Transverse colon (tissue), 4 donors: Measurements from ENCODE around the gene OR8K3.

Experiments used
- POLR2A ChIP-seq: fragments of 450-650 bp; IDR thresholded peaks from one replicate; pipeline ENCODE4 v1.6.1; 2016; ENCODE audit warnings: antibody characterized with exemption, mild to moderate bottlenecking, moderate library complexity
- POLR2AphosphoS5 ChIP-seq, 3 donors: sonication (generic); formaldehyde crosslinking; IDR thresholded peaks; one replicate each; pipeline ENCODE4 v1.6.1; 2016; ENCODE audit warnings: antibody characterized with exemption in 3 of 3
- TF ChIP-seq, protein P1 (sequence below), 5 experiments: fragments of 200-600 bp in 3 of 5; fragments of 450-650 bp in 2 of 5; sonication (generic) in 3 of 5; IDR thresholded peaks; 1 replicate in 2 of 5; 2 replicates in 3 of 5; pipeline ENCODE4 v1.5.1; 2016 to 2017; ENCODE audit warnings: antibody characterized with exemption in 5 of 5, inconsistent platforms in 3 of 5, mild to moderate bottlenecking in 2 of 5, moderate library complexity in 1 of 5

DNA sequence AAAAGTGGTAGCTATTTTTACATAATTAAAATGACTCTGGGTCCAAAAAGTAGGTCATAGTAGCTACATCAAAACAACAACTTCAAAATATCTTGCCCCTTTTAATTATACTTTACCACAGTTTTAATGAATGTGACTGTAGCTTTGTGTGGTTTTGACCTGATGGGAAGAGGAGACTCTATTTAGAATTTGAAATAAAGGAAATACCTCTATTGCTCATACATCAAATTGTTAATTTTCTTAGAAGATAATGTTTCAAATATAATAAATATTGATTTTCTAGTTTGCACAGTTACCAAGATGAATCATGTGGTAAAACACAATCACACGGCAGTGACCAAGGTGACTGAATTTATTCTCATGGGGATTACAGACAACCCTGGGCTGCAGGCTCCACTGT, 30.8 kb downstream of the OR8K3 start, which contains the start of gene OR8K1:
- TF ChIP-seq, protein P1, sequence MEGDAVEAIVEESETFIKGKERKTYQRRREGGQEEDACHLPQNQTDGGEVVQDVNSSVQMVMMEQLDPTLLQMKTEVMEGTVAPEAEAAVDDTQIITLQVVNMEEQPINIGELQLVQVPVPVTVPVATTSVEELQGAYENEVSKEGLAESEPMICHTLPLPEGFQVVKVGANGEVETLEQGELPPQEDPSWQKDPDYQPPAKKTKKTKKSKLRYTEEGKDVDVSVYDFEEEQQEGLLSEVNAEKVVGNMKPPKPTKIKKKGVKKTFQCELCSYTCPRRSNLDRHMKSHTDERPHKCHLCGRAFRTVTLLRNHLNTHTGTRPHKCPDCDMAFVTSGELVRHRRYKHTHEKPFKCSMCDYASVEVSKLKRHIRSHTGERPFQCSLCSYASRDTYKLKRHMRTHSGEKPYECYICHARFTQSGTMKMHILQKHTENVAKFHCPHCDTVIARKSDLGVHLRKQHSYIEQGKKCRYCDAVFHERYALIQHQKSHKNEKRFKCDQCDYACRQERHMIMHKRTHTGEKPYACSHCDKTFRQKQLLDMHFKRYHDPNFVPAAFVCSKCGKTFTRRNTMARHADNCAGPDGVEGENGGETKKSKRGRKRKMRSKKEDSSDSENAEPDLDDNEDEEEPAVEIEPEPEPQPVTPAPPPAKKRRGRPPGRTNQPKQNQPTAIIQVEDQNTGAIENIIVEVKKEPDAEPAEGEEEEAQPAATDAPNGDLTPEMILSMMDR (IDR thresholded peaks at IDR 0.05): no peak
- TF ChIP-seq POLR2AphosphoS5 (IDR thresholded peaks at IDR 0.05) (no peak), POLR2A (no peak)
